HS-27A (cell line): ENCODE results near the gene IMP4.

Experiments
- DNase-seq: peaks from one replicate; pipeline ENCODE4 v3.0.0-alpha.2; 2012; ENCODE audit warnings: low read depth, missing footprints

IMP4 gene

DNA sequence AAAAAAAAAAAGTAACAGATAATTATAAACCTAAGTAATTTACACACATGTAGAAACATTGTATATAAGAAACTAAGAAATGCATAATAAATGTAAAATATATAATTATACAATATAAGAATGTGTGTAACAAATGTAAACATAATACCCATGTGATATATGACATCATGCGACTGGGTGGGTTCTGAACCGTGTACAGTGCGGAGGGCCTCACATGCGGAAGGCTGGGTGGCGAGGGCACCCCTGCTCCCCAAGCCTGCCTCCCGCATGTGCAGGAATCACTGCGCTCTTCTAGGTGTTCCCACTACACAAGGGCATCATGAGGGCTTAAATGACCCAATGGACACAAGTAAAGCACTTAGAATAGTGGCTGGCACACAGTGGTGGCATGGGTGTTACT lies 15.2 kb downstream of the IMP4 start:
- DNase-seq = no peak

DNA sequence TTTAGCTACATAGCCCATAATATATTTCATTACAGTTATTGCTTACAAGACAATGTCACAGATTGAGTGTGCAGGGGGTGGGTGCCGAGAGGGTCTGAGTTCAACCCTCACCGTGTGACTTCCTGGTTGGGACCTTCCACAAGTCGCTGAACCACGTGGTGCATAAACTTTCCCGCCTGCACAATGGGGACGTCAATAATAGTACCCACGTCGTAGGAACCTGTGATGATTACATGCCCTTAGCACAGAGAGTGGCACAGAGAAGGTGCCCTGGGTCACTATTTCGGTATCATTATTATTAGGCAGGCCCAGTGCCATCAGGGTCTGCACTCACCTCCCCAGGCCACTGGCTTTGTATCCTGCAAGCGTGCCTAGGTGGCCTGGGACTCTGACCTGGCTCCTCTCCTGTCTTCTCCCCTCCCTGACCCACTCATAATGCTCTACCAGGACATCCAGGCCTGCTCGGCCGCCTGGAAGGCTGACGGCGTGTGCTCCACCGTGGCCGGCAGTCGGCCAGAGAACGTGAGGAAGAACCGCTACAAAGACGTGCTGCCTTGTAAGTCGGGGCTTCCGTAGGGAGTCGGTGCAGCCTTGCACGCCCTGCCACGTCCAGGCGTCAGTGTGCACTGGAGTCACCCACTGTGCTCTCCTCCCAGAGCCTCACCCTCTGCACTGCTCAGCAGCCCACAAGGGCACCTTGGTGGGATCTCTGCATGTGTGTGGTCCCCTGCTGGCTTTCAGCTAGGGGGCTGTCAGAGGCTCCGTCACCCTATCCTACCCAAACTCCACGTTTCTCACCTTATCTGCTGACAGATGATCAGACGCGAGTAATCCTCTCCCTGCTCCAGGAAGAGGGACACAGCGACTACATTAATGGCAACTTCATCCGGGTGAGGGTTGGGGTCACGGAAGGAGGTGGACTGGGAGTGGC lies 16.0 kb downstream of the IMP4 start:
- no peak for DNase-seq

DNA sequence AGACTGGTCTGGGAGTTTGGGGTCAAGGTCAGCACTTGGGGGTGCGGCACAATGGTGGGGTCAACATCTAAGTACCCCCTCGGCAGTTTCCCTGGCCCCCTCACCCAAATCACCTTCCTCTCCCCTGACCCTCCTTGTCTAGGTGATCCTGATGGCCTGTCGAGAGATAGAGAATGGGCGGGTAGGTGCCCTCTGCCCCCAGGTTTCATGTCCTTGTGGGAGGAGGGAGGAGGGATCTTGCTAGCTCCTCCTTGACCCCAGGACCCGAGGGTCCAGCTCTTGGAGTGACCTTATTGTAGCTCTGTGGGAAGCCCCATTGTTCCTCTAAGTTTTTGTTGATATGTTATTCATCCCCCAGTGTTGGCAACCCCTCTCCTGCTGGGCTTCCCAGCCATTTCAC lies 16.8 kb downstream of the IMP4 start:
- no peak for DNase-seq

DNA sequence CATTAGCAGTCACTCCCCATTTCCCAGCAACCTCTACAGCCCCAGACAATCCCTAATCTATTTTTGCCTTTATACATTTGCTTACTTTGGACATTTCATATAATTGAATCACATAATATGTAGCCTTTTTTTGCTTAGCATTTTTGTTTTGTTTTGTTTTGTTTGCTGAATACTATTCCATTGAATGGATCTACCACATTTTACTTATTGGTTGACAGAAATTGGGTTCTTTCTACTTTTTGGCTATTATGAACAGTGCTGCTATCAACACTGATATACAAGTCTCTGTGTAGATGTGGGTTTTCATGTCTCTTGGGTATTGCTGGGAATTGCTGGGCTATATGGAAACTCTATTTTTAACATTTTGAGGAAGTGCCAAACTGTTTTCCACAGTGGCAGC lies 20.8 kb downstream of the IMP4 start:
- no peak for DNase-seq

DNA sequence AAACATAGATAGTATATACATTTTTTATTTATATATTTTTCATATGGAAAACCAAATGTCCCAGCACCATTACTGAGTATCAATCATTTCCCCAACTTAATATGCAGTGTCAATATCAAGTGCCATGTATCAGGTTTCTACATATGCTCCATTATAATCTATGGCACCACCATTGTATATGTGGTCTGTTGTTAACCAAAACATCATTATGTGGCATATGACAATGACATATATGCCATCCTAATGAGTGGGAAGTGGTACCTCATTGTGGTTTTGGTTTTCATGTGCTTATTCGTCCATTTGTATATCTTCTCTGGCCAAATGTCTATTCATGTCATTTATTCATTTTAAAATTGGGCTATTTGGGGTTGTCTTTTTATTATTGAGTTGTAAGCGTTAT lies 22.4 kb downstream of the IMP4 start:
- DNase-seq = no peak

DNA sequence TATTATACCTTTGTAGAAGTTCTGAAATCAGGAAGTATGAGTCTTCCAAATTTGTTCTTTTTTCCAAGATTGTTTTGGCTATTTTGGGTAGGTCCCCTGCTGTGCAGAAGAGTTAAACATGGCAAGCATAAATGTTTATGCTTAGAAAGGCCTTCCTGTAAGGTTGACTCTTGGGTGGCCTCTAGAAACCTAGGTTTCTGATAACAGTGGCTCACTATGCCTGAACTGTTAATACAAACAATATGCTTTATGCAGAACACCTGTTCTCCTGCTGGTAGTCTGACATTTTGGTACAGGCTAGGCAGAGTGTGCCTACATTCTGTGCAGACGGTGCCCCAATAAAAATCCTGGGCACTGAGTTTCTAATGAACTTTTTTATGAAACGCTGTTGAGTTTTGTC lies 23.3 kb downstream of the IMP4 start:
- no peak for DNase-seq

DNA sequence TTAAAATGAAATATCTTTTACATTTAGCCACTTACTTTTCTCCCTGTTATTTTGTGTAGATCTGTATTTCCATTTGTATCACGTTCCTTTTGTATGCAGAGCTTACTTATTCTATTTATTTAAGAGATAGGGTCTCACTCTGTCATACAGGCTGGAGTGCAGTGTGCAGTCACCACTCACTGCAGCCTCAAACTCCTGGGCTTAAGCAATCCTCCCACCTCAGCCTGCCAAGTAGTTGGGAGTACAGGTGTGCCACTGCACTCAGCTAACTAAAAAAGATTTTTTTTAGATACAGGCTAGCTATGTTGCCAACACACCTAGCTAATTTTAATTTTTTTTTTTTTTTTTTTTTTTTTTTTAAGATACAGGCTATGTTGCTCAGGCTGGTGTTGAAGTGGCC lies 24.0 kb downstream of the IMP4 start:
- no peak for DNase-seq

DNA sequence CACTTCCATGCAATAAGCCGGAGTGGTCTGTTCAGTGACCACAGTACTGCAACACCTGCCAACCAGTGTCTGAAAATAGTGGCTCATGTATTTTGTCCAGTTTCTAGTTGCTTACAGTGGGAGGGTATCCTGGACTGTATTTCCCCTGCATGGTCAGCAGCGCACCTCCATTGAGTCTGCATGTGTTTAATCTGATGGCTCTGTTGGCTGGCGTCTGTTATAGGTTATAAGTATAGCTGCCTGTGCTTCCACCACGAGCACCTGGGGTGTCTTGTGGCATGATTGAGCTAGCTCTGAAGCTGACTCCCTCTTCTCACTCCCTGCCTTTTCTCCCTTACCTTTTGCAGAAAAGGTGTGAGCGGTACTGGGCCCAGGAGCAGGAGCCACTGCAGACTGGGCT lies 26.1 kb downstream of the IMP4 start:
- no peak for DNase-seq

DNA sequence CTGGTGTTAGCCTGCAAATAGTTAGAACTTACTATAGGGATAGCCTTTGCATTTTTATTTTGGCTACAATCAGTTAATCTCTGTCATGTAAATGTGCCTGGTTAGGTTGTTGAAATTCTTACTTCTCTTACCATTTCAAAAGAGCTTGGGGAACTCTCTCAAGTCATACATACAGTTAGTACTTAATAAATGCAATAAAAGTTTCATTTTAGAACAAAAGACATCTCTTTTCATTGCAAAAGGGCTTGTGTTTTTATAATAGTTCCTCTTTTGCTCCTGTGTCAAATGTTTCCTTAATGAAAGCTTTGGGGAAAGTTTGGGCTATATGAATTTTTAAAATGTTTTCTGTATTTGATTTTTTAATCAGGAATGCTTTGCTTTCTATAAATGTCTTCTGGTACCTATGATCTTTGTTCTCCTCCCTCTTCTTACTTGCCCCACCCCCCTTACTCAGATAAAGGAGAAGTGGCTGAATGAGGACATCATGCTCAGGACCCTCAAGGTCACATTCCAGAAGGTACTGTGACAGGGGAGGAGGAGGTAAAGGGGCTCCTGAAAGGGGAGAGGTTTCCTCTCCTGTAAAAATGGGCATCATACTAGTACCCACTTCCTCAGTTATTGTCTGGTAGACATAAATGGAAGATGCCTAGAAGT lies 26.7 kb downstream of the IMP4 start:
- DNase-seq = no peak

DNA sequence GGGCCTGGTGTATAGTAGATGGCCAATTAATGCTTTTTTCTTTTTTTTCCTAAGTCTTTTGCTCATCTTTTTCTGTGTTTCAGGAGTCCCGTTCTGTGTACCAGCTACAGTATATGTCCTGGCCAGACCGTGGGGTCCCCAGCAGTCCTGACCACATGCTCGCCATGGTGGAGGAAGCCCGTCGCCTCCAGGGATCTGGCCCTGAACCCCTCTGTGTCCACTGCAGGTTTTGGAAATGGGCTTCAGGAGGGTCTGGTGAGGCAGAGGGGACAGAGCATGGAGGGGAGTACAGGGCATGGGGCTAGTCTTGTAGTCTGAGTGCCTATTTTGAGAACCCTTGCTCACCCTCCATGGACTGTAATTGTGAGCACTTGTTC lies 27.3 kb downstream of the IMP4 start:
- no peak for DNase-seq

DNA sequence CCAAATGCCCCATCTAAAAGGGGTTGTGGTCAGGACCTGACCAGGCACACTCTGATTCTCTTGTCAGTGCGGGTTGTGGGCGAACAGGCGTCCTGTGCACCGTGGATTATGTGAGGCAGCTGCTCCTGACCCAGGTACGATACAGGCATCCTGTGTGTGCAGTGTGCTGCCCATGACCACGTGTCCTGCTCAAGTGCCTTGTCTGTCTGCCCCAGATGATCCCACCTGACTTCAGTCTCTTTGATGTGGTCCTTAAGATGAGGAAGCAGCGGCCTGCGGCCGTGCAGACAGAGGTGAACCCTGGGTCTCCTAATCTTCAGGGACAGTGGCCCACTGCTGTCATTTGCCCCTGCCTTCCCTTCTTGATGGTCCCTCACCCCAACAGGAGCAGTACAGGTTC lies 27.8 kb downstream of the IMP4 start:
- no peak for DNase-seq

DNA sequence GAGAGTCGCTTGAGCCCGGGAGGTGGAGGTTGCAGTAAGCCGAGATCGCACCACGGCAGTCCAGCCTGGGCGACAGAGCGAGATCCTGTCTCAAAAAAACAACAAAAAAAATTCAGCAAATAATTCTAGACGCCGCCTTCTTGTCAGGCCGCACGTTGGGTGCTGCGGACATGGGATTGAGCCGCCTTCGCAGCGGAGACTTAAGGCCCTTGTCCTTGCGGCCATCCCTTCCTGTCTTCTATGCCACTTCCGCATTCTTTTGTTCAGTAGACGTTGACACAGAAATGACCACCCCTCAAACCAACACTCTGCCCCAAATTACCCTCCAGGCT lies 29.0 kb downstream of the IMP4 start:
- no peak for DNase-seq

DNA sequence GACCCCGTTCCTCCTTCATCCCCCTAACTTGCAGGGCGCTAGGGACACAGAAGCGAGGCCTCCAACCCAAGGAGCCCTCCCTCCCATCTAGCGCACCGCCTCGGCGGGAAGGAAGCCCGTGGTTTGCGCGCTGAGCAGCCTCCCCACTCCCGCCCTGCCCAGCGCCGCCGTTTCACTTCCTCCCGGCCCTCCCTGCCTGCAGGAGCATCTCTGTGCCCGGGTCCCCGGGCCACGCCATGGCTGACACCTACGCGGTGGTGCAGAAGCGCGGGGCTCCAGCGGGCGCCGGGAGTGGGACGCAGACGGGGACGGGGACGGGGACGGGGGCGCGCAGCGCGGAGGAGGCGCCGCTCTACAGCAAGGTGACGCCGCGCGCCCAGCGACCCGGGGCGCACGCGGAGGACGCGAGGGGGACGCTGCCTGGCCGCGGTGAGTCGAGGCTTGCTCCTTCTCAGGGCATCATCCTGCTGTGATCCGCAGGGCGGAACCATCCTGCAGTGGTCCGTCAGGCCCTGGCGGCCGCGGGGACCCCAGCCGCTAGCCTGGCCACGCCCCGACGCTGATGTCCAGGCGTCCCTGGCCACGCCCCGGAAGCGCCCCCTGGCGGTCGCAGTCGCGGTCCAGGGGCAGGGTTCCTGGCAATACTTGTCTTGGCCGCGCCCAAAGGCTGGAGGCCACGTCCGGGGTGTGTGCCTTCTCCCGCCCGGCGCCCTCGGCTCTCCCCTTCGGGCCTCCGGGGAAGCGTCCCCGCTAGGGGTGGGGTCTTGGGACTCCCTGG lies 29.5 kb downstream of the IMP4 start:
- peak; percentile 83 for DNase-seq

DNA sequence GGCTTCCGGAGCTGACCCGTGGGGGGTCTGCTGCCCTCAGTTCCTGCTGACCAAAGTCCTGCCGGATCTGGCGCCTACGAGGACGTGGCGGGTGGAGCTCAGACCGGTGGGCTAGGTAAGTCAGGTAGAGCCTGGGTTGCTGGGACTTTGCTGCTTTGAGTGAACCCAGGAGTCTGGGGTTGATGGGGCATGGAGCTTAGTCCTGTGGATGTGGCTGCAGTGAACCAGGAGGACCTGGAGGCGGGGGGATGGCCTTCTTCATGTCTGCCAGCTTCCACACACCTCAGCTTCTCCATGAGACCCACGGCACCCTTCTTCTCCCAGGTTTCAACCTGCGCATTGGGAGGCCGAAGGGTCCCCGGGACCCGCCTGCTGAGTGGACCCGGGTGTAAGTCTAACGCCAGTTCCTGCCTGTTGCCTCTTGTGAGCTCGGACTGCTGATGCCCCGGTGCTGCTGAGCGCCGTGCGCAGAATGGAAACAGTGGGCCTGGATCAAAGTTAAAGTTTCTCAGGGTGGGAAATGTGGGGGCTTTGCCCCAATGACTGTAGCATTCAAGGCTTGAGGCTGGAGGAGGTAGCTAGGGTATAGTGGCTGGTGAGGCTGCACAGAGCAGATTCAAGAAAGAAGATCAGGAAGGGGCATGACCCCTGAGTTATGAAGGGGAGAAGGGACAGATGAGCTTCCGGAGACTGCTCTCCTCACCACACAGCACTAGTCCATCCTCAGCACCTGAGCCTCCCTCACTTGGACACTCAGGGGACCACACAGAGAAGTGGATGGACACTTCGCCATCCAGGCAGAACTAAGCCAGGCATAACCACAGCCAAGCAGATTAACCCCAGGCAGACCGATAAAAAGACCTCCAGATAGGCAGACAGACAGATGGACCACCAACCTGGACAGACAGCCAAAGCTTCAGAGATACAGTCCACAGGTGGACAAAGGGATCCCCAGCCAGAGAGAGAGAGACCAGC lies 30.4 kb downstream of the IMP4 start:
- no peak for DNase-seq

DNA sequence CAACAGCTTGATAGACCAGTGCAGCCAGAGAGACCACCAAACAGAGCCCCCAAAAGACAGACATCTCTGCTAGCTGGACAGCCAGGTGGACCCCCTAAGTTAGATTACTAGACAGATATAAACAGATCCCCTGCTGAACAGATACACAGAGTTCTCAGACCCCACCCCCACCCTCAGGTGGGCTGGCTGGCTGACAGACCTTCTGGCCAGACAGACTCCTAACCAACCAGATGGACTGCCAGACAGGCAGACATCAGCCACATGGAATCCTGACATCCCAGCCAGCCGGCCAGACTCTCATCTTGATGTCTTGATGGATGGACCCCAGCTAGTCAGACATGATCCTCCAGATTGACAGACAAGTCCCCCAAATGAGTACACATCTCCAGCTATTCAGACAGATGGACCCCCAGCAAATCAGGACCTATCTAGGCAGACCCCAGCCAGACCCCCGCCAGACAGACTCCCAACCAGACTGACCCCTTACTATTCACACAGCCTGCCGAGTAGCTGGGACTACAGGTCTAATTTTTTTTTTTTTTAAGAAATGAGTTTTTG lies 31.2 kb downstream of the IMP4 start:
- DNase-seq = no peak

DNA sequence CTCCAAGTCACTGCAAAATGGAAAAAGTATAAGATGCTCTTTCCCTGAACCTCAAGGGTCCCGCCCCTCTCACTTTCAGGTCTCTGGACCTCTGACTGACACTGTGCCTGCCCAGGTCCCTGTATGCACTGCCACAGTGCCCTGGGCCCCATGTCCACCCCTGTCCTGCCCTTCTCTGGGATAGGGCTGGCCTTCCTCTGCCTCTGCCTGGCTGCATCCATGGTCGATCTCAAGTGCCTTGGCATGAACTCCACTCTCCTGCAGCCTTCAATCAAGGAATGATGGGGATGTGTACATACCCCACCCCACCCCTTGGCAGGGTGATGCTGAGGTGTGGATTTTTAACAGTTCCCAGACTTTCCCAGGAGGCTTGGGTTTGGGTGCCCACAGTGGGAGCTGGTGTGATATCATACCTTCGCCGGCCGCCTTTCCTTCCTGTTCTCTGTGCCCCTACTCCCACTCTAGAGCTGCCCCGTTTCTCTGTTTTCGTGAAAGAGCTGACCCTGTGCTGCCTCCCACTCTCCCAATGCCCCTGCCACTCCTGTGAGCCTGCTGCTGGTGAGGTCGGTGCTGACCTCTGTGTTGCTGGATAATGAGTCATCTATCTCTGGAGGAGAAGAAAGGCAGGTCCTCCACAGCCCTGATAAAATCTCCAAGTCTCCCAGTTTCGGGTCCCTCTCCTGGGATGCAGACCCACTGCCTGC lies 32.0 kb downstream of the IMP4 start:
- no peak for DNase-seq

DNA sequence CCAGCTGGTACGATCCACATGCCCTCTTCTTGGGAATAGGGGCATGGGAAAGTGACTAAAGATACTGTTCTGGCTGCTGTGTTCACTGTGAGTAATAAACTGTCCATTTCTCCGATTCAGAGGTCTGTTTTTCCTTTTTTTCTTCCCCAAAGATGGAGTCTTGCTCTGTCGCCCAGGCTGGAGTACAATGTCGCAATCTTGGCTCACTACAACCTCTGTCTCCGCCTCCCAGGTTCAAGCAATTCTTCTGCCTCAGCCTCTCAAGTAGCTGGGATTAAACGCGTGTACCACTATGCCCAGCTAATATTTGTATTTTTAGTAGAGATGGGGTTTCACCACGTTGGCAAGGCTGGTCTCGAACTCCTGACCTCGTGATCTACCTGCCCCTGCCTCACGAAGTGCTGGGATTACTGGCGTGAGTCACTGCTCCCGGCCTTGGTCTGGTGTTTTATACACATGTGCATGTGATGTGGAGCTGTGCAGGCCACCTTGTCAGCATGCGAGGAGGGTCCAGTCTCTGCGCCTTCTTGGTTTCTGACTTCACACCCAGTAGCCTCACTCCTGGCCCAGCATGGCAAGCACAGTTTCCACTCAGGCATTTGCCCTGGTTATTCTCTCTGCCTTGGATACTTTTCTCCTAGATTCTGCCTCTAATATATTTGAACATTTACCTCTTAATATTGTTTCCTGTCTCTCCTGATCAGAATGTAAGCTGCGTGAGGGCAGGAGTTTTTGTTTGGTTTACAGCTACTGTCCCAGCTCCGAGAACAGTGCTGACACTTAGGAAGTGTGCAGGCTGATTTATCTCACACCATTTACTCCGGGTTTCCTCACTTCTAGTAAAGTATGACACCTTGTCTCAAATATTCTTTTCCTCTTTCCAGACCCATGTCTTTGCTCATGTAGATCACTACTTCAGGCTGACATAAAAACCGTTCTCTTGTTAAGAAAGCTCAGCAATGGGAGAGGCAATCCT lies 32.9 kb downstream of the IMP4 start:
- DNase-seq = no peak

DNA sequence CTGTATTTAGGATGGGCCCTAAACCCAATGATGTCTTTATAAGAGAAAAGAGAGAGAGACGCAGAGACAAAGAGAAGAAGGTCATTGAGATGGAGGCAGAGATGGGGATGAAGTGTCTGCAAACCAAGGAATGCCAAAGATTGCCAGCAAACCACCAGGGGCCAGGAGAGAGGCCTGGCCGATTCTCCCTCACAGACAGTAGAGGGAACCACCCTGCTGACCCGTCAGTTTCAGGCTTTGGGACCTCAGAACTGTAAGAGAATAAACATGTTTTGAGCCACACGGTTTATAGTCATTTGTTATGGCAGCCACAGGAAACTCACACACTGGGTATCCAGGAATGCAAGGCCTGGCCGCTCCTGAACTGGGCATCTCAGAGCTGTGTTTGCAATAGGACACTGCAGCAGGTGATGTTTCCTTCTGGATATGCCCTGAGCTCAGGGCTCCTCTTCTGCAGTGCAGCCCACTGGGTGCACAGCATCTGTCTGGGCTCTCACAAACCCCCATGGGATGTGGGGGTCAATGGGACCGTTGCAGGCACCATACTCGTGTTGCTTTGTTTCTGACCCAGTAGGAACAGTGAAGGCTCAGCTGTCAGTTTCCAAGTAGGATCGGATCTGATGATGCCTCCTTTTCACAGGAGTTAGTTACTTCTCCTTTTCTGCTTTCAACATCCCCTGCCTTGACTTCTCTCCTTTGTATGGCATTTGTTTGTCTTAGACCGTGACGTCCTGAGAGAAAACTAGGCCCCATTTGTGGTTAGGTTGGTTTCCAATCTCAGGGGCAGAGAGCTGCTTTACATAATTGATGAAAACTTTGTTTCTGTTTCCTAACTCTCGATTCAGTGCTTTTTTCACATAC lies 34.0 kb downstream of the IMP4 start:
- no peak for DNase-seq

DNA sequence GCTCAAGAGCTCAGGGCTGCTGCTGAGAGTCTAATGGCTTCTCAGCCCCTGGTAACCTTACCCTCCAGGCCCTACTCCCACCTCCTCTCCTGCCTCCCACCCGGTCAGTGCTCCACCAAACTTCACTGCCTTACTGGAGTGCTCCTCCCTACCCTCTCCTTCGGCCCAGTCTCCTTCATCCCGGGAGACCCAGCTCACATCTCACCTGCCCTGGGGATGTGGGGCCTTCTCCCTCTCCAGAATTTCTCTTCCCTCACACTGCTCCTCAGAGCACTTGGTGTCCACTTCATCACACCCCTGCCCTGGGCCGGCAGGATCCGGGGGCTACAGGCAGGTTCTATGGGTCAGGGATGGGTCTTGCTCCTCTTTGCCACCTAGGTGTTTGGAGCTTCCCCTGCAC lies 34.8 kb downstream of the IMP4 start:
- DNase-seq = no peak
